IPS DF 19.7 (cell line): ENCODE measurements around the gene FAM163B.

Source experiments
- DNase-seq: peaks from one replicate; pipeline ENCODE4 v3.0.0-alpha.2; 2013; ENCODE audit warnings: low read depth, low spot score

The FAM163B gene

DNA sequence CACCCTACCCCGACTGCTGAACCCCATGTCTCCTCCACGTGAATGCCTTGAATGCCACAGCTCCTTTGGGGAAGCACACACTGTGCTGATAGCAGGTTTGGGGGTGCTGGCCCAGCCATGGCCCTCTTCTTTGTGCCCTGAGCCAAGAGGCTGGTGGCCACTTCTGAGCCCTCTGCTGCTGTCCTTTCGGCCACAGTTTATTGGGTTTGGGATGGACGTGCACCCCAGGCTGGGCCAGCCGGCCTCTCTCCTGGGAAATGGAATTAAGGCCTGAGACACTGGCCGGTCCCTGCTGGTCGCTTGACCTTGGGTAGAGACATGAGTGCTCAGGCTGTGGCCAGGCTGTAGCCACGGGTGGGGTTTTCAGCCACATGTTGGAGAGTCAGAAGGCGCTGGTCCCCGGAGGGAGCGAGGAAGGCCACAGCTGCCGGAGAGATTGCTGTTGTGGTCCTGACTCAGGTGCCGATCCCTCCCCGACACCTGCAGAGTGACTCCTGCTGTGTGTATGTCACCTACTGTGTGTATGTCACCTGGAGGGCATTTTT is 26.6 kb downstream of the FAM163B start:
- DNase-seq = no peak

DNA sequence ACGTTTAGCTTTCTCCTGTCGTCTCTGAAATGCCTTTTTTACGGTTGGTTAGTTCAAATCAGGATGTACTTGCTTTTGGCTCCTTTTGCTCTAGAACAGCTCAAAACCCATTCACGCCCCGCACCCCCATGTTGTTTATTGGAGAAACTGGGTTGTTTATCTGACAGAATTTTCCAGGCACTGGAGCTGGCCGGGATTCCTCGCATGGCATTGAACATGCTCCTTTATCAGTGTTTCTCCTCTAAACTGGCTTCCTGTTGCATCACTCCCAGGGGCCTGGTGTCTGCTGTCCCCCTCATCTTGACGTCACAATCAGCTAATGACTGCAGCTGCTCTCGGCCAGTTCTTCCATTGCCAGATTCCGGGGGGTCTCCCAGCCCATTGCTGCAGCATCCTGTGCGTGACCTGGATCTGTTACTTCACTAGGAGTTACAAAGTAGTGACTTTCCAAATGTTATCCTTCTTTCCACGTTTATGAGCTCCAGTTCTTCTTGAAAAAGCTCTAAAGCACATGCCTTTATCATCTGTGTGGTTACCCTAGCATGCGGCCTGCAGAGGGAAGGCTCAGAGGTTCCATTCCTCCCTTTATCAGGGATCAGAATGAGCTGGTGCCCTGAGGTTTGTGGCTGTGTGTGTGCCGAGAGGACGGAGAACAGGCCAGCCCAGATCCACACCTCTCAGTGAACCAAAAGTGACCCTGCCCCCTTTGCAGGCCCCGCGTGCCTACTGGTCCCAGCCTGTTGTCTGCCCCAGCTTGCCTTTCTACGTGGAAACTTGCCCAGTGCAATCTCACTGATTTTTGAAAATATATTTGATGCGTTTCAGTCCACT is 27.5 kb downstream of the FAM163B start:
- DNase-seq = no peak

GRCh38 chr9:133581011-133581410 is 28.2 kb downstream of the FAM163B start:
- no peak for DNase-seq

DNA sequence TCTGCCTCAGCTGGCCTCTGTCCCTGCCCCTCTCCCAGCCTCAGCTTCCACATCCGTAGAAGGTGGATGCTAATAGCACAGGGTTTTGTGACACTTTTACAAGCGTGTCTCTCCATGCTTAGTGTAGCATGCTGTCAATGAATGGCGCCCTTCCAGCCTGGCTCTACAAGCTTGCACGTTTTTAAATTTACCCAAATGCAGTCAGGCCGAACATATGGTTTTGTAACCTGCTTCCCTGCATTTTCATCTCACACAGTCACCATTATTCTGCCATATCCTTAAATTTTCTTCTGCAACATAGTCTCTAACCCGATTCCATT is 28.8 kb downstream of the FAM163B start:
- no peak for DNase-seq

DNA sequence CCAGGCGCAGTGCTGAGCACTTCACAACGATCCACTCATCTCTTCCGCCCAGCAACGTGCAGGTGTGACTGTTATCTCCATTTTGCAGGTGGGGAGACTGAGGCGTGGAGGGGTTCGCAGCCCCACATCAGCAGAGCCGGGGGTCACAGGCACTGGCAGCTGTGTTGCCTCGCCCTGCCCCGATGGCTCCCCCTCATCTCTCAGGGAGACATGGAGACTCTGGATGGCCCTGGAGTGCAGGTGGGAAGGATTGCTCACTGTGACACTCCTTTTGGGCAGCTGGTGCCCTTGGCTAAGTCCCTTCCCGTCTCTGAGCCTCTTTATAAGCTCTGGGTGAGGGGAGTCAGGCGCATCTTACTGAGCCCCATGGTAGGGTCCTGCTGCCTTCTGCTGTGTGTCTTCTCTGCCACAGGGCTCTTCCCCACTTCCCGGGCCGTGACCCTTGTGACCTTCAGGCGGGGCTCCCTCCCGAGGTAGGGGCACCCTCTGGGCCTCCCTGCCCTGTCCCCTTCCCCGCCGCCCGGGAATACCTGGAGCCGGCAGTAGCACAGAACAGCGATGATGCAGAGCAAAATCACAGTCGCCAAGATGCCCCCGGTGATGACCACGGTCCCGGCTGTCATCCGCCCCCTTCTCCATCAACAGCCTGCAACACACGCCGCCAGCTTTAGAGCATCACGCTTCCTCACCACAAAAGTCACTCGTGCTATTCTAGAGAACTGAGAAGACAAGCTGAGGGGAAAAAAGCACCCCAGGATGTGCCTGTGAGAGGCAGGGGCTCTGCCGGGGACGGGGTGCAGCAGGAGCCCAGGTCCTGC is 29.4 kb downstream of the FAM163B start:
- no peak for DNase-seq

DNA sequence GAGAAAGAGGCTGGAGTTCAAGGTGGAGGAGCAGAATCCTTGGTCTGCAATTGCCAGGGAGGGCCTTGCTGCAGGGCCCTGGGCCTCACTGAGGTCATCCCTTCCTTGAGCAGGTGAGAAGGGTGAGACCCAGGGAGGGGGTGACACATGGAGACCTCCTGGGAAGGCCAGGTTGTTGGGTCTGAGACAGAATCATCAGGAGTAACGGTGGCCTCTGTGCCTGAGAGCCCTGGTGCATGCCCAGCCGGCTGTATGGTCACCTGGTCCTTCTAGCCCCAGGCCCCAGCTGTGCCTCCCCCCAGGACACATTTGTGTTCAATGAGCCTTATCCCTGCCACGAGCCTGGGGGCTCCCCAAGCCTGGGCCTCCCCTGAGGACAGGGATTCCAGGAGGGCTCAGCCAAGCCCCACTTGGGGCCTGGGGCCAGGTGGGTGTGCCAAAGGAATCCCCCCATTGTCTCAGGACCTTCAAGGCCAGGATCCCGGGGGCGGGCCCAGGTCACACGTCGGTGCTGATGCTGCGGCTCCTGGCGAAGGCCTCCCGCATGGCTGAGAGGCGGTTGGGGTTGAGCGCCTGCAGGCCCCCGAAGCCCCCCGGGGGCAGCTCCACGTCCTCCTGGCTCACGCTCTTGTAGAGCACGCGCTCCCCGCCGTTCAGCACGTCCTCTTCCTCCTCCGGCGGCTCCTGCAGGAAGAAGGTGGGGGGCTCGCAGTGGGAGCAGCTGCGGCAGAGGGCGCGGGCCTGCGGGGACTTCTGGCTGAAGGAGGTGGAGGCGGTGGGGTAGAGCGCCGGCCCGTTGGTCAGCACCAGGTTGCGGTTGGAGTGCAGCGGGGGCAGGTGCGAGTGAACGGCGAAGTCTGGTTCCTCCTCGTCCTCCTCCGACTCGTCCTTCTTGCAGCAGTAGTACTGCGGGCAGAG is 30.4 kb downstream of the FAM163B start:
- no peak for DNase-seq

DNA sequence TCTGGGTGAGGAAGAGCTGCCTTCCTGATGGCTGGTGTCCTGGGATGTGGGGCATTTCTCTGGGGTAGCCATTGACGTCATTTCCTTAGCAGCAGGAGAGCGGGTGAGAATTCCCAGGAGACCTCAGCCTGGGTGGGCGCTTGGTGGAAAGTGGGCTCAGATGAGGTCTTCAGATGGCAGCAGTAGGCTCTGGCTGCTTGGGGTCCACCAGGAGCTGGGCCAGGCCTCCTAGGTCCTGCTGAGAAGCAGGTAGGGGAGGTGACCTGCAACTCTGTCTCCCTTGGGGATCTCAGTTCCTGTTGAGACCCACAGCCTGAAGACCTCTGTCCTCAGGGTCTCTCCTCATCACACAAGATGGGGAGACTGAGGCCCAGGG is 31.5 kb downstream of the FAM163B start:
- no peak for DNase-seq

DNA sequence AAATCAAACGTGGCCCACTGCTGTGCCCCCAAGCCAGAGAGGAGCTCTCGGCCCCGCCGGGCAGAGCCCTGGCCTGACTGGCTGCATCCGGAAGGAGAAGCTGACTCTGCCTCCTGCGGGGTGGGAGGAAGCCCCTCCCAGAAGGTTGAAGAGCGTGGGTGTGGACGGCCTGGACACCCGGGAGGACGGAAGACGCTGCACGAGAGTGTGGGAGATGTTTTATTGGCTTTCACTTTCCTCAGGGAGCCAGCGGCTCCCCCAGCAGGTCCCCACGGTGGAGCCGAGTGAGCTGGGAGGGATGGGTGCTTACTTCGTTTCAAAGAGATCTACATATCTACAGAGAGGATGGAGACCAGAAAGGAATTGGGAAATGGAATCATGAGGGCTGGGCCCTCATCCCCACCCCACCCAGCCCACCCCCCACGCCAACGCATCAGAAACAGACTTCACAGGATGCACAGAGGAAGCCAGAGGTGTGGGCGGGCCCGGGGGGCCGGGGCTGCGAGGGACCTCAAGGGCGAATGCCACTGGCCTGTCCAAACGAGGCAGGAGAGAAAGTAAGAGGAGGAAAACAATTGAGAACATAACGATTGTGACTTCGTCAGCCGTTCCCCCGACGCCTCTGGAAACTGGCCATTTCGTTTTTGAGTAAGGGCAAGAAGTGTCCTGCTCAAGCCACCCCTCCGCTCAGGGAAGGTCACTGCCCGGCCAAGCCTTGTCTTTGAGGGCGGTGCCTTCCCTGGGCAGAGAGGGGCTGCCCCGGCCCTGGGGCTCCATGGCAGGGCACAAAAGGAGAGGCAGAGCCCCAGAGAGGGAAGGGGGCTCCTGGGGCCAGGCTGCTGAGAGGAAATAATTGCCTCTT is 32.1 kb downstream of the FAM163B start:
- DNase-seq = no peak

GRCh38 chr9:133576031-133576874 is 32.9 kb downstream of the FAM163B start:
- no peak for DNase-seq

GRCh38 chr9:133575186-133576030 is 33.8 kb downstream of the FAM163B start:
- DNase-seq = no peak

DNA sequence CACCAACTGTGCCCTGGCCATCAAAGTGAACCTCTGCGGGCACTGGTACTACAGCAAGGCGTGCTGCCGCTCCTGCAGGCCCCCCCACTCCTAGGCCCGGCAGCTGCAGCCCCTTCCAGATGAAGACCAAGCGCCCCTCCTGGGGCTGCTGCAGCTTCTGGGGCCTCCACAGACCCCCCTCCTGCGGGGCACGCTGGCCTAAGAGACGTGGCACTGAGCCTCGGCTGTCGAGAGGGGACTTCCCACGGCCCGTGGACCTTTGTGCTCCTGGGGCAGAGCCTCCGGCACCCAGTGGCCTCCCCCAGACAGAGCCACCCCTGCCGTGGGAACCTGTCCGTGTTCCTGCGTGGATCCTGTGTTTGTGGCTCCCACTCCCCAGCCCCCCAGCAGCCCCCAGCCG is 34.4 kb downstream of the FAM163B start:
- no peak for DNase-seq

DNA sequence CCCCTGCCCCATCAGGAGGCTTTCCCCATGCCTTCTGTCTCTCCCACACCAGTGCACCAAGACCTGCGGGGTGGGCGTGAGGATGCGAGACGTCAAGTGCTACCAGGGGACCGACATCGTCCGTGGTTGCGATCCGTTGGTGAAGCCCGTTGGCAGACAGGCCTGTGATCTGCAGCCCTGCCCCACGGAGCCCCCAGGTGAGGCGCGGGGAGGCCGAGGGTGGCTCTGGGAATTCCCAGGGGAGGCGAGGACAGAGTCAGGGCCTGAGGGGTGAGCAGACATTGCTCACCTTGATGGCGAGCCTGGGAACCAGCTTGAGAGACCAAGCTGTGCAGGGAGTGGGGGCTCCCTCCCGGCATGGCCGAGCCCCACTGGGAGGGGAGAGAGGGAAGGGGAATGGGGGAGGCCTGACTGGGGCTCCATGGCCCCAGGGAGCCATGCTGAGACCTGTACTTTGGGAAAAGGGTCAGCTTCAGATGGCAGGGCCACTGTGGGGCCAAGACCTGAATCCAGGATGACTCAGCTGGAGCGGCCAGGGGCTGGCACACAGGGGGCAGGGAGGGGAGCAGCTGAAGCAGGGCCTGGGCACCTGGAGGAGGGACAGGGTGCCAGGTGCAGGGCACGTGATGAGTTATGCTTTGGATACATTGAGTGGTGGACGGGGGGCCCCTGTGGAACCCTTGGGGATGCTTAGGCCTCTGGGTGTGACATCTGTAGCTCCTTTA is 35.2 kb downstream of the FAM163B start:
- DNase-seq = no peak

DNA sequence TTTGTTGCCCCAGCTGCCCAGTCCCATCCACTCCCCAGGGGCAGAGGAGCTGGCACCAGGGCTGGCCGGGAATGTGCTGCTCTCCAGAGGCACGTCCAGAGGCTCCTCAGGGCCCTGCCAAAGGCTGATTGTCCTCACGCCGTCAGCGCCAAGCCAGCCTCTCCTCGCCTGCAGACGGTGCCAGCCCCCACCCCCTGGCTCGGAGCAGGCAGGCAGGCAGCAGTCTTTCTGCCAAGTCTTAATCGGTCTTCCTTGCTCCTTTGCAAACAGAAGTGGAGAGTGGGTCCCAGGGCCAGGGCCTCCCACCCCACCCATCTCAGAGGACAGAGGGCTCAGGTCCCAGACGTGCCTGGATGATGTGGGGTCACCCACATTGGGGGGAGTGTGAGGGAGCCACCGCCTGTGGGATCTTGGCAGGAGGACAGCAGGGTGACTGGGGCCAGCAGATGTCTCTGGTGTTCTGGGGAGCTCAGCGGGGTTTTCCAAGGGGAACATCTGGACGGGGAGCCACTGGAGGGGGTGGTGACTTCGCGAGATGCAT is 36.3 kb downstream of the FAM163B start:
- DNase-seq = no peak

DNA sequence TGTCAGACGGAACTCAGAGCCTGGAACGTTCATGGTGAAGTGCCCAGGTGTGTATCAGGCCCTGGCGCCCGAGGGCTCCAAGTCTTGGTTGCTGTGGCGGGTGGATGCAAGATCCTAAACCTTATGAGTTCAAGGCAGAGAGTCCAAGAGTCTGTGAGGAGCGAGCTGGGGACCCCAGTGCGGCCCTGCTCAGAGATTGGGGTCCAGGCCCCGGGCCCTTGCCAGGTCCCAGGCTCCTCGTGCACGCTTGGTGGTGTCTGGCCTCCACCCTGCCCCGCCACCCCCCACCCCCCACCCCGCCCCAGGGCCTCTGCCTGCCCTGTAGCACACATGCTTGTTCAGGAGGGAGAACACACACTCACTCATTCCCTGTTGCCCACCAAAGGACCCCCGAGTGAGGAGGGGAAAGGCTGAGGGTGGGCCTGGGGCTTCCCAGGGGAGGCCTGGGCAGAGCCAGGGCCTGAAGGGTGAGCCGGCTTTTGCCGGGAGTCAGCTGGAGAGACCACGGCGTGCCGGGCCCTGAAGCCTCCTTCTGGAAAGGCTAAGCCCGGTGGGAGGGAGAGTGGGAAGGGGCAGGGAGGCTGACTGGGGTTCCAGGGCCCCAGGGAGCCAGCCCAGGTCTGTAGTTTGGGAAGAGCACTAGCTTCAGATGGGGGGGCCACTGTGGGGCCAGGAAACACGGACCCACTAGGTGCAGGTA is 37.1 kb downstream of the FAM163B start:
- DNase-seq = no peak

DNA sequence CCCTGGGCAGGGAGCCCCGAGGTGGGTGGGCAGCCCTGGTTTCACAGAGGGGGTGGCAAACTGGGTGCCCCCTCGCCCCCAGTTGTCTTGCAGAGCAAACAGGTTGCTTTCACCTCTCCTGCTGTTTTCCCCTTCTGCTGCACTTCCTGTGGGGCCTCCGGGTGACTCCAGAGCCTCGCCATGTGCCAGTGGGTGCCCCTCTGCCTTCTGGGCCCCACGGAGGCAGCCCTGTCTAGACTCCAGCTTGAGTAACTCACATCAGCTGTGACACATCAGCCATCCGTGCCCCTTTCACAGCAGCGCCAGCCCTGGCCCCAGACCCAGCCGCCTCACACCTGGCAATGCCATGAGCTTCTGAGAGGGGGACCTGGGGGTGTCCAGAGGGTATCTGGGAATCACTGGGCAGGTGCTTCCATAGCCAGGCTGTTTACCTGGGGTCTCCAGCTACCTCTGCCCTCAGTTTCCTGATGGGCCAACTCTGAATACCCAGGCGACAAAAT is 37.7 kb downstream of the FAM163B start:
- no peak for DNase-seq

GRCh38 chr9:133570691-133571080 is 38.5 kb downstream of the FAM163B start:
- no peak for DNase-seq
